Measurements from ENCODE around the gene SSH3.
A peak's percentile ranks its signal among the peaks of the same experiment; 100 is the strongest.

Gene SSH3

DNA sequence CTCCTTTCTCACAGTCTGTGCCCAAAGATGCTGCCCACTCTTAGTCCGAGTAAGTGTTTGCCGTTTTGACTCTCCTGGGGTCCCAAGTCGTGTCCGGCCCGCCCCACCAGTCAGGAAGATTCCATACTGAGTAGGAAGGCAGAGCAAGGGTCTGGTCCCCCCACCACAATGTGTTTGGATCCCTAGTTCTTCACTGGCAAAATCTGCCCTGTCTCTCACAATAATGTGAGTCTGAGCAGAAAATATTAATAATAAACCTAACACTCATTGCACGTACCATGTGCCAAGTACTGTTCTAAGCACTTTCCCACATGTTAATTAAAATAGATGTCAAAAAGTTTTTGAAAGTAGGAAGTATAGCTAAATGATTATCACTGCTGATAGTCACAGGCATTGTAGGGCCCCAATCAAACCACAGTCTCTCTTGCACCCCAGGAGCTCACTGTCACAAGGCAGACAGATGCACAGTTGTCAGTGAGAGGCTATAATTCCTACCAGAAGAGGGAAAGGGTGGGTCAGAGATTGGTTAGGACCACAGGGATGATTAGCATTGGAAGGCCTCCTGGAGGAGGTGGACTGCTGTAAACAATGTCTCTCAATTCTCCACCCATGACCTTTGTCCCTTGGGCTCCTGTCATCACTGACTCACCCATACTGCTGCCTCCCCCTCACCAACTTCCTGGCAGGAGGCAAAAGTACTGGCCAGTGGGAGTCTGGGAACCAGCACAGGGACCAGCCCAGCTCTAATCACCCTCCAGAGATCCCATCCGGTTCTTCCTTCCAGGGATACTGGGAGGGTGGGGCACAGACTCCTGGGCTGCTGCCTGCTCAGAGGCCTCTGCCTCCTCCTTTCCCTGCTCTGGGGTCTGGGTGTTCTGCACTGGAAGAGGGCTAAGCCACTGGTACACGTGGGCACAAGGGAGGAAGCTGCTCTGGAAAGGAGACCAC, 51.0 kb downstream of the SSH3 start:
- H3K27ac ChIP-seq (ENCODE audit: low read depth, low read length) = peak overlapping the region; percentile 96
- no peaks in the 10 kb centered on the region for H3K27me3 ChIP-seq (ENCODE audit: insufficient read depth, low read length)
- no peak overlapping the region for H2AFZ ChIP-seq (ENCODE audit: low read length, unreplicated experiment)
- H3K79me2 ChIP-seq (ENCODE audit: control insufficient read depth, insufficient read depth, low read length, unreplicated experiment) = peaks cover 9% of the 10 kb centered on the region
- no peaks in the 10 kb centered on the region for H3K36me3 ChIP-seq (ENCODE audit: insufficient read depth, low read length)
- peaks cover 63% of the 10 kb centered on the region for H3K4me1 ChIP-seq (ENCODE audit: control insufficient read depth, insufficient read depth, low read length, unreplicated experiment)
- H3K4me3 ChIP-seq (ENCODE audit: low read depth, low read length) = peak overlapping the region; percentile 82

GRCh38 chr11:67355023-67355793, 51.9 kb downstream of the SSH3 start:
- peak overlapping the region; percentile 26; the same call in 1 of the 2 replicates for H3K4me3 ChIP-seq (ENCODE audit: low read depth, low read length)
- H3K36me3 ChIP-seq (ENCODE audit: insufficient read depth, low read length) = no peaks in the 10 kb centered on the region
- peaks cover 57% of the 10 kb centered on the region for H3K4me1 ChIP-seq (ENCODE audit: control insufficient read depth, insufficient read depth, low read length, unreplicated experiment)

DNA sequence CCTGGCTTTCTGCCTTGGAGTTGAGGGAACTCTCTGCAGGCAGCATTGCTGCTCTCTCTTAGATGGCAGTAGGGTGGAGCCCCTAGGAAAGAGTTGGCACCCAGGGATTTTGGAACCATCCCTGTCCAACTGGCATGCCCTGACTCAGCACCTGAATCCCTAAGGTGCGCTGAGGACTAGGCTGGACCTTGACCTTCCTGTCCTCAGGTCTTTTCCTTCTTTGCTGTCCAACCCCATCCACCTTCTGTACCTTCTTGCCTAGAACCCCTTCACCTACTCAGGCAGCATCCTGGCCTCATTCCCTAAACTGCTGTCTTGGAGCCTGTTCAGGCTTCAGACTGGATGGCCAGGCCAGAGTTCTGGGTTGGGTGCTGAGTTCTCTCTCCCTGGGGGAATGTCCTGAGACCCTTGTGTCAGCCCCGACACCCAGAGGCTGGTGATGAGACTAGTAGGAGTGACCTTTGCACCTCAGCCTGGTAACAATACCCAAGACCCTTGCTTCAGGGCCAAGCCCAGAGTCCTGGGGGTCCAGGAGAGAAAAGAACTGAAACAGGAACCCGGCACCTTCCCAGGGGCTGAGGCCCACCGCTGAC, 52.6 kb downstream of the SSH3 start:
- Histone ChIP-seq H3K27ac (ENCODE audit: low read depth, low read length) (peak overlapping the region; percentile 96), H2AFZ (ENCODE audit: low read length, unreplicated experiment) (no peak overlapping the region), H3K36me3 (ENCODE audit: insufficient read depth, low read length) (no peaks in the 10 kb centered on the region), H3K27me3 (ENCODE audit: insufficient read depth, low read length) (no peaks in the 10 kb centered on the region), H3K4me3 (ENCODE audit: low read depth, low read length) (no peak overlapping the region), H3K4me1 (ENCODE audit: control insufficient read depth, insufficient read depth, low read length, unreplicated experiment) (peaks cover 57% of the 10 kb centered on the region), H3K79me2 (ENCODE audit: control insufficient read depth, insufficient read depth, low read length, unreplicated experiment) (peaks cover 9% of the 10 kb centered on the region)

More at GRCh38 chr11:67355023-67355793, 51.9 kb downstream of the SSH3 start:
- Histone ChIP-seq H3K79me2 (ENCODE audit: control insufficient read depth, insufficient read depth, low read length, unreplicated experiment) (peaks cover 9% of the 10 kb centered on the region), H3K27me3 (ENCODE audit: insufficient read depth, low read length) (no peaks in the 10 kb centered on the region), H3K27ac (ENCODE audit: low read depth, low read length) (peak overlapping the region; percentile 96), H2AFZ (ENCODE audit: low read length, unreplicated experiment) (no peak overlapping the region)

GRCh38 chr11:67356387-67356863, 53.1 kb downstream of the SSH3 start:
- no peaks in the 10 kb centered on the region for H3K36me3 ChIP-seq (ENCODE audit: insufficient read depth, low read length)
- peaks cover 9% of the 10 kb centered on the region for H3K79me2 ChIP-seq (ENCODE audit: control insufficient read depth, insufficient read depth, low read length, unreplicated experiment)
- H3K4me1 ChIP-seq (ENCODE audit: control insufficient read depth, insufficient read depth, low read length, unreplicated experiment) = peaks cover 52% of the 10 kb centered on the region
- H2AFZ ChIP-seq (ENCODE audit: low read length, unreplicated experiment) = no peak overlapping the region
- H3K27me3 ChIP-seq (ENCODE audit: insufficient read depth, low read length) = no peaks in the 10 kb centered on the region
- no peak overlapping the region for H3K4me3 ChIP-seq (ENCODE audit: low read depth, low read length)
- H3K27ac ChIP-seq (ENCODE audit: low read depth, low read length) = peak overlapping the region; percentile 96

- H2AFZ ChIP-seq (ENCODE audit: low read length, unreplicated experiment) = no peak overlapping the region
- H3K27me3 ChIP-seq (ENCODE audit: insufficient read depth, low read length) = no peaks in the 10 kb centered on the region
- H3K27ac ChIP-seq (ENCODE audit: low read depth, low read length) = peak overlapping the region; percentile 96
- H3K79me2 ChIP-seq (ENCODE audit: control insufficient read depth, insufficient read depth, low read length, unreplicated experiment) = peaks cover 9% of the 10 kb centered on the region
- H3K4me3 ChIP-seq (ENCODE audit: low read depth, low read length) = no peak overlapping the region
- H3K4me1 ChIP-seq (ENCODE audit: control insufficient read depth, insufficient read depth, low read length, unreplicated experiment) = peaks cover 47% of the 10 kb centered on the region
- H3K36me3 ChIP-seq (ENCODE audit: insufficient read depth, low read length) = no peaks in the 10 kb centered on the region
These were observed 53.7 kb downstream of the SSH3 start for GRCh38 chr11:67356864-67357561.

GRCh38 chr11:67357831-67358670, 54.7 kb downstream of the SSH3 start:
- Histone ChIP-seq H3K27ac (ENCODE audit: low read depth, low read length) (peak overlapping the region; percentile 96), H3K36me3 (ENCODE audit: insufficient read depth, low read length) (peaks cover 4% of the 10 kb centered on the region; the same call in 1 of the 2 replicates), H3K27me3 (ENCODE audit: insufficient read depth, low read length) (no peaks in the 10 kb centered on the region), H3K4me3 (ENCODE audit: low read depth, low read length) (no peak overlapping the region), H2AFZ (ENCODE audit: low read length, unreplicated experiment) (no peak overlapping the region), H3K79me2 (ENCODE audit: control insufficient read depth, insufficient read depth, low read length, unreplicated experiment) (peaks cover 9% of the 10 kb centered on the region), H3K4me1 (ENCODE audit: control insufficient read depth, insufficient read depth, low read length, unreplicated experiment) (peaks cover 46% of the 10 kb centered on the region)
